Osteocyte (in vitro differentiated cells): Measurements from ENCODE around the gene TAX1BP1. TPM values are rescaled to one million over a fixed set of nuclear protein-coding genes. Genes with fewer than 3 reads are reported as not detected.
"Not testable (repeated sequence)": the region's sequence is repeated elsewhere in the genome, so short reads cannot be mapped to it uniquely, and the experiment has no call there.

Source experiments
- DNase-seq: peaks from one replicate; pipeline ENCODE4 v3.0.0; 2021; ENCODE audit warnings: mixed read lengths; ENCODE audit not compliant: unreplicated experiment; ENCODE audit errors: extremely low spot score
- H3K27ac Mint-ChIP-seq: one replicate; pipeline ENCODE4 v1.8.0; 2021; ENCODE audit warnings: mild to moderate bottlenecking, mixed read lengths; ENCODE audit not compliant: unreplicated experiment
- H3K27me3 Mint-ChIP-seq: one replicate; pipeline ENCODE4 v1.8.0; 2021; ENCODE audit warnings: mixed read lengths; ENCODE audit not compliant: unreplicated experiment
- H3K36me3 Mint-ChIP-seq: one replicate; pipeline ENCODE4 v1.8.0; 2021; ENCODE audit warnings: mixed read lengths; ENCODE audit not compliant: unreplicated experiment
- H3K4me1 Mint-ChIP-seq: one replicate; pipeline ENCODE4 v1.8.0; 2021; ENCODE audit warnings: mixed read lengths; ENCODE audit not compliant: unreplicated experiment
- H3K4me3 Mint-ChIP-seq: one replicate; pipeline ENCODE4 v1.8.0; 2021; ENCODE audit warnings: mild to moderate bottlenecking, moderate library complexity, mixed read lengths; ENCODE audit not compliant: unreplicated experiment
- H3K9me3 Mint-ChIP-seq: one replicate; pipeline ENCODE4 v1.8.0; 2021; ENCODE audit warnings: mixed read lengths; ENCODE audit not compliant: unreplicated experiment
- total RNA-seq: library from RNA; stranded (reverse); gene quantifications from 2 replicates; pipeline ENCODE4 v1.2.1, GENCODE V29; 2021
- TF ChIP-seq, protein P1 (sequence below): fragments of 200-600 bp; sonication (generic); IDR thresholded peaks from 2 replicates; pipeline ENCODE4 v1.5.0; 2021; ENCODE audit warnings: antibody characterized with exemption, mild to moderate bottlenecking, moderate library complexity

Gene TAX1BP1
- total RNA-seq, 1 donor from 2014 or later, result 95.5 TPM

DNA sequence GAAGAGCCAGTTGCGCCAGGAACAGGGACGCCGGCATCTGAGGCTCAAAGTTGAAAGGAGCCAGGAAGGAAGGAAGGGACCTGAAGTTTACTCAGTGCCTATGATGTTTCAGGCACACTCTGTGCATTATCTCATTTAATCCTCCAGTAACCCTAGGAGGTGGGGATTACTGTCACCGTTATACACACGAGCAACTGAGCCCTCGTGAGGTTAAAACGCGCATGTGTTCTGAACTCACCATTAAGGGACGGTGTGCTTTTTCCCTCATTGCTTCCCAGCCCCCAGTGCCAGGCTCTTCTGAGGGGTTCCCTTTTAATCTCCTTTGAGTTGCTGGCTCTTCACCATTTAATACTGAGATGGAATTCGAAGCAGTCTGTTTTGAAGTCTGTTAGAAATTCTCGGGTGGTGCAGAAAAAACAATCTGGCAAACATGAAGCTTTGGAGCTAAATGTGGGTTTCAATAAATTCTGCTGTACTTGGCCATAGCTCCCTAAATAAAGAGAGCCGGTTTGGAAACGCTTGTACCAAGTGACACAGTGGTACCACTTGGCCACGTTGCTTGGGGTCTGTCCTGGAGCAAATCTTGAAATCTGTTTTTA, 102.2 kb downstream of the TAX1BP1 start:
- Mint-ChIP-seq H3K27me3 (no peaks in the 10 kb centered on the region), H3K36me3 (peaks cover 5% of the 10 kb centered on the region), H3K9me3 (no peaks in the 10 kb centered on the region), H3K4me3 (no peak overlapping the region), H3K27ac (no peak overlapping the region), H3K4me1 (peaks cover 7% of the 10 kb centered on the region)
- no peak for DNase-seq
- TF ChIP-seq, protein P1, sequence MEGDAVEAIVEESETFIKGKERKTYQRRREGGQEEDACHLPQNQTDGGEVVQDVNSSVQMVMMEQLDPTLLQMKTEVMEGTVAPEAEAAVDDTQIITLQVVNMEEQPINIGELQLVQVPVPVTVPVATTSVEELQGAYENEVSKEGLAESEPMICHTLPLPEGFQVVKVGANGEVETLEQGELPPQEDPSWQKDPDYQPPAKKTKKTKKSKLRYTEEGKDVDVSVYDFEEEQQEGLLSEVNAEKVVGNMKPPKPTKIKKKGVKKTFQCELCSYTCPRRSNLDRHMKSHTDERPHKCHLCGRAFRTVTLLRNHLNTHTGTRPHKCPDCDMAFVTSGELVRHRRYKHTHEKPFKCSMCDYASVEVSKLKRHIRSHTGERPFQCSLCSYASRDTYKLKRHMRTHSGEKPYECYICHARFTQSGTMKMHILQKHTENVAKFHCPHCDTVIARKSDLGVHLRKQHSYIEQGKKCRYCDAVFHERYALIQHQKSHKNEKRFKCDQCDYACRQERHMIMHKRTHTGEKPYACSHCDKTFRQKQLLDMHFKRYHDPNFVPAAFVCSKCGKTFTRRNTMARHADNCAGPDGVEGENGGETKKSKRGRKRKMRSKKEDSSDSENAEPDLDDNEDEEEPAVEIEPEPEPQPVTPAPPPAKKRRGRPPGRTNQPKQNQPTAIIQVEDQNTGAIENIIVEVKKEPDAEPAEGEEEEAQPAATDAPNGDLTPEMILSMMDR, result no peak

- H3K27me3 Mint-ChIP-seq, result no peaks in the 10 kb centered on the region
- no peak overlapping the region for H3K27ac Mint-ChIP-seq
- TF ChIP-seq, protein P1, result no peak
Observed at GRCh38 chr7:27842851-27843250, 102.9 kb downstream of the TAX1BP1 start.

DNA sequence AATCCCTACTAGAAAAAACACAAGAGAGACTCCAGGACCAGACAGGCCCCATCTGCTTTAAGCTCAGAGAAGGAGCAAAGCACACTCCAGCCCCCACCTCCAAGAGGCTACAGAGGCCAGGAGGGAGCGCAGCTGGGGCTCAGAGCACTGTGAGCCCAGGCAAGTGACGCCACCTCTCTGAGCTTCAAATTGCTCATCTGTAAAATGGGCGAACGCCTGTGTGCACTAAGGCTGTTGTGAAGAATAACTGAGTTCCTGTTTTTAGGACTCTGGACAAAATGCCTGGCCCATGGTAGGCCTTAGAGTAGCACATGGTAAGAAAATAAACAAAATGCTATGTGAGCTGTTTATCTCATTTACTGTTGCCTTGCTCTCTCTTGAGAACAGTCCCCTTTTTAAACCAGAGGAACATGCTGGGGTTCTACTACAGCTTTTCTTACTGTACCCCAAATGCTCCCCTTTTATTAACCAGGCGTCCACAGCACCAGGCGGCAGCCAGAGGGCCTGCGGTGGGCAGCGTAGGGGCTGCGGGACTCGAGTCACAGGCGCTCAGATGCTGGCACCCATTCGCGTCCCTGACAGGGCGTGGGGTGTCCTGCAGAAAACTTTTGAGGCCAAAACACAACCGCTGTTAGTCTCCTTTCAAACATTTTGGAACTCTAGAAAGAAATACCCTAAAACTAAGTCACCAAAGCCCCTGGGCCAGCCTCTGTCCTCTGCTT, 103.8 kb downstream of the TAX1BP1 start:
- H3K9me3 Mint-ChIP-seq, result no peaks in the 10 kb centered on the region
- no peak overlapping the region for H3K4me3 Mint-ChIP-seq
- H3K36me3 Mint-ChIP-seq, result peaks cover 3% of the 10 kb centered on the region
- peaks cover 7% of the 10 kb centered on the region for H3K4me1 Mint-ChIP-seq
- H3K27me3 Mint-ChIP-seq, result no peaks in the 10 kb centered on the region
- H3K27ac Mint-ChIP-seq, result no peak overlapping the region
- DNase-seq, result no peak
- TF ChIP-seq, protein P1, result no peak

More at GRCh38 chr7:27842851-27843250, 102.9 kb downstream of the TAX1BP1 start:
- Mint-ChIP-seq H3K9me3 (no peaks in the 10 kb centered on the region), H3K4me3 (no peak overlapping the region), H3K4me1 (peaks cover 7% of the 10 kb centered on the region), H3K36me3 (peaks cover 5% of the 10 kb centered on the region)
- DNase-seq, result no peak

DNA sequence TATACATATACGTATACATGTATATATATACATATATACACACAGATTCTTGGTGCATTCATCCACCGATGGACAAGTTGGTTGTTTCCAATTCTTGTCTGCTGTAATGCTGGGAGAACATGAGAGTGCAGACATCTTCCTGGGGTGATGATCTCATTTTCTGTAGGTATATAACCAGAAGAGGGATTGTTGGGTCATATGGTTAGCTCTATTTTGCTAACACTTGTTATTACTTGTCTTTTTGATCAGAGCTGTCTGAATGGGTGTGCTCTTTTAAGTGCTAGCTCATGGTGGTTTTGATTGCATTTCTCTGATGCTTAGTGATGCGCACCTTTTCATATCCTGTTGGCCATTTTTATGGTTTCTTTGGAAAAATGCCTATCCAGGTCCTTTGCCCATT, 106.4 kb downstream of the TAX1BP1 start:
- no peak for DNase-seq

GRCh38 chr7:27850531-27850930, 110.6 kb downstream of the TAX1BP1 start:
- TF ChIP-seq, protein P1, result no peak
- H3K27ac Mint-ChIP-seq, result no peak overlapping the region
- peaks cover 7% of the 10 kb centered on the region for H3K36me3 Mint-ChIP-seq

More for the DNA sequence above, 106.4 kb downstream of the TAX1BP1 start:
- Mint-ChIP-seq H3K27me3 (no peaks in the 10 kb centered on the region), H3K4me1 (peaks cover 7% of the 10 kb centered on the region), H3K4me3 (no peak overlapping the region), H3K36me3 (no peaks in the 10 kb centered on the region), H3K9me3 (no peaks in the 10 kb centered on the region), H3K27ac (no peak overlapping the region)
- TF ChIP-seq, protein P1, result no peak

GRCh38 chr7:27856703-27857485, 116.9 kb downstream of the TAX1BP1 start:
- not testable (repeated sequence) for H3K27me3 Mint-ChIP-seq, H3K4me1 Mint-ChIP-seq, DNase-seq, H3K36me3 Mint-ChIP-seq, H3K4me3 Mint-ChIP-seq, H3K27ac Mint-ChIP-seq
- peaks cover 15% of the 10 kb centered on the region for H3K9me3 Mint-ChIP-seq

More at GRCh38 chr7:27850531-27850930, 110.6 kb downstream of the TAX1BP1 start:
- H3K4me3 Mint-ChIP-seq, result no peak overlapping the region
- H3K4me1 Mint-ChIP-seq, result no peaks in the 10 kb centered on the region
- H3K9me3 Mint-ChIP-seq, result peaks cover 8% of the 10 kb centered on the region
- no peak for DNase-seq
- H3K27me3 Mint-ChIP-seq, result no peaks in the 10 kb centered on the region
